Endodermal cell (in vitro differentiated cells): ENCODE measurements around the gene GALNT4. TPM values are rescaled to one million over a fixed set of nuclear protein-coding genes. Genes with fewer than 3 reads are reported as not detected.

Source experiments
- DNase-seq: peaks from one replicate; pipeline ENCODE4 v3.0.0-alpha.2; 2017
- H3K27ac ChIP-seq: 2 replicates; pipeline ENCODE4 v1.5.1; 2013; ENCODE audit warnings: mild to moderate bottlenecking, low read depth, low read length, moderate library complexity
- H3K27me3 ChIP-seq: 2 replicates; pipeline ENCODE4 v1.6.1; 2013; ENCODE audit warnings: mild to moderate bottlenecking, low read length, moderate library complexity; ENCODE audit not compliant: insufficient read depth, control insufficient read depth, poor library complexity, severe bottlenecking
- H3K36me3 ChIP-seq: 2 replicates; pipeline ENCODE4 v1.7.0; 2013; ENCODE audit warnings: mild to moderate bottlenecking, low read length, moderate library complexity; ENCODE audit not compliant: control insufficient read depth, insufficient read depth
- H3K4me1 ChIP-seq: one replicate; pipeline ENCODE4 v1.7.0; 2013; ENCODE audit warnings: low read length; ENCODE audit not compliant: control insufficient read depth, insufficient read depth
- H3K4me3 ChIP-seq: 2 replicates; pipeline ENCODE4 v1.5.1; 2013; ENCODE audit warnings: mild to moderate bottlenecking, low read length, moderate library complexity
- H3K9ac ChIP-seq: 2 replicates; pipeline ENCODE4 v1.6.1; 2013; ENCODE audit warnings: mild to moderate bottlenecking, low read length, moderate library complexity; ENCODE audit not compliant: poor library complexity, severe bottlenecking; ENCODE audit errors: extremely low read depth
- H3K9me3 ChIP-seq: 2 replicates; pipeline ENCODE4 v1.6.1; 2013; ENCODE audit warnings: mild to moderate bottlenecking, low read length, moderate library complexity; ENCODE audit not compliant: control insufficient read depth
- H3K27ac Mint-ChIP-seq: 2 replicates; pipeline ENCODE4 v1.8.0; 2020; ENCODE audit warnings: mixed read lengths
- H3K27me3 Mint-ChIP-seq: 2 replicates; pipeline ENCODE4 v1.8.0; 2021; ENCODE audit warnings: mild to moderate bottlenecking, mixed read lengths; ENCODE audit not compliant: insufficient read depth
- H3K36me3 Mint-ChIP-seq: 2 replicates; pipeline ENCODE4 v1.8.0; 2020; ENCODE audit warnings: low read depth, mixed read lengths
- H3K4me1 Mint-ChIP-seq: 2 replicates; pipeline ENCODE4 v1.8.0; 2020; ENCODE audit warnings: mixed read lengths
- H3K4me3 Mint-ChIP-seq: 2 replicates; pipeline ENCODE4 v1.8.0; 2020; ENCODE audit warnings: mild to moderate bottlenecking, moderate library complexity, mixed read lengths
- H3K9me3 Mint-ChIP-seq: 2 replicates; pipeline ENCODE4 v1.8.0; 2020; ENCODE audit warnings: mild to moderate bottlenecking, mixed read lengths
- WGBS, 2 experiments: methylation state at CpG; one replicate each; pipeline versions ENCODE4 v1.1.5 to v1.1.7; 2013; ENCODE audit warnings: missing lambda C conversion rate in 2 of 2, mixed read lengths in 1 of 2; ENCODE audit not compliant: insufficient coverage in 1 of 2, insufficient read length in 1 of 2; 5-methylcytosine and 5-hydroxymethylcytosine counted together
- total RNA-seq, 2 donors: library from RNA; stranded (reverse); fragmentation: NEBNext Ultra II Directional in 1 of 2; extraction: Animal tissue kit (Norgen Biotek cat#: 25700) in 1 of 2; gene quantifications; 2 replicates in 1 of 2; 3 replicates in 1 of 2; pipeline ENCODE4 v1.2.1, GENCODE V29; 2021
- TF ChIP-seq, protein P1 (sequence below): fragments of 200-600 bp; sonication (generic); conservative IDR thresholded peaks from 2 replicates; pipeline ENCODE4 v1.5.0; 2021; ENCODE audit warnings: antibody characterized with exemption, mild to moderate bottlenecking

Gene GALNT4
- total RNA-seq, 2 donors from 2014 or later: 7.2 to 9.0 TPM

GRCh38 chr12:89566615-89567014 lies 42.0 kb upstream of the GALNT4 start:
- no peak overlapping the region for H3K9ac ChIP-seq
- no peak overlapping the region for H3K4me3 ChIP-seq
- no peaks in the 10 kb centered on the region for H3K36me3 Mint-ChIP-seq
- H3K4me1 Mint-ChIP-seq: no peaks in the 10 kb centered on the region
- H3K27me3 Mint-ChIP-seq: no peaks in the 10 kb centered on the region
- no peaks in the 10 kb centered on the region for H3K9me3 ChIP-seq
- no peaks in the 10 kb centered on the region for H3K36me3 ChIP-seq
- H3K9me3 Mint-ChIP-seq: no peaks in the 10 kb centered on the region
- H3K4me3 Mint-ChIP-seq: no peak overlapping the region
- H3K27ac Mint-ChIP-seq: no peak overlapping the region
- H3K27me3 ChIP-seq: no peaks in the 10 kb centered on the region
- DNase-seq: no peak
- TF ChIP-seq, protein P1, sequence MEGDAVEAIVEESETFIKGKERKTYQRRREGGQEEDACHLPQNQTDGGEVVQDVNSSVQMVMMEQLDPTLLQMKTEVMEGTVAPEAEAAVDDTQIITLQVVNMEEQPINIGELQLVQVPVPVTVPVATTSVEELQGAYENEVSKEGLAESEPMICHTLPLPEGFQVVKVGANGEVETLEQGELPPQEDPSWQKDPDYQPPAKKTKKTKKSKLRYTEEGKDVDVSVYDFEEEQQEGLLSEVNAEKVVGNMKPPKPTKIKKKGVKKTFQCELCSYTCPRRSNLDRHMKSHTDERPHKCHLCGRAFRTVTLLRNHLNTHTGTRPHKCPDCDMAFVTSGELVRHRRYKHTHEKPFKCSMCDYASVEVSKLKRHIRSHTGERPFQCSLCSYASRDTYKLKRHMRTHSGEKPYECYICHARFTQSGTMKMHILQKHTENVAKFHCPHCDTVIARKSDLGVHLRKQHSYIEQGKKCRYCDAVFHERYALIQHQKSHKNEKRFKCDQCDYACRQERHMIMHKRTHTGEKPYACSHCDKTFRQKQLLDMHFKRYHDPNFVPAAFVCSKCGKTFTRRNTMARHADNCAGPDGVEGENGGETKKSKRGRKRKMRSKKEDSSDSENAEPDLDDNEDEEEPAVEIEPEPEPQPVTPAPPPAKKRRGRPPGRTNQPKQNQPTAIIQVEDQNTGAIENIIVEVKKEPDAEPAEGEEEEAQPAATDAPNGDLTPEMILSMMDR: no peak
- no peak overlapping the region for H3K27ac ChIP-seq
- H3K4me1 ChIP-seq: no peaks in the 10 kb centered on the region

- H3K27me3 Mint-ChIP-seq: no peaks in the 10 kb centered on the region
- Histone ChIP-seq H3K27ac (no peak overlapping the region), H3K27me3 (no peaks in the 10 kb centered on the region), H3K36me3 (no peaks in the 10 kb centered on the region), H3K9me3 (no peaks in the 10 kb centered on the region), H3K4me1 (no peaks in the 10 kb centered on the region), H3K4me3 (no peak overlapping the region), H3K9ac (no peak overlapping the region)
- no peak for DNase-seq
- no peak overlapping the region for H3K4me3 Mint-ChIP-seq
- TF ChIP-seq, protein P1: no peak
- no peak overlapping the region for H3K27ac Mint-ChIP-seq
- no peaks in the 10 kb centered on the region for H3K4me1 Mint-ChIP-seq
- no peaks in the 10 kb centered on the region for H3K36me3 Mint-ChIP-seq
- H3K9me3 Mint-ChIP-seq: no peaks in the 10 kb centered on the region
These were observed 40.4 kb upstream of the GALNT4 start for GRCh38 chr12:89565002-89565401.

DNA sequence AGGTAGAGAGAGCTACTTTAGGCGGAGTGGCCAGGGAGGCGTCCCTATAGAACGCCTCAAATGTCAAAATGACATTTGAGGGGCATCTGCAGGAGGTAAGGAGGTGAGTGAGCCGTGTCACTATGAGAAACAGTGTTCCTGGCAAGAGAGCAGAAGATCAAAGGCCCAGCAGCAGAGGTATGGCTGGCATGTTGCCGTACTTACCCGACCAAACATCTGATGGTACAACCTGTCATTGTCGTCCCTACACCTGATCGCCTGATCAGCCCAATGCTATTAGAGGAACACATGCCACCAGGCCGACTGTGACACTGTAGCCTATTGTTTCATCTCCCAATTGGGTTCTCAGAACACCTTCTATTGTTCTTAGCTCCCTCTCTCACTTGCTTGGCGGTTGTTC lies 35.2 kb upstream of the GALNT4 start:
- WGBS, 2 experiments: 91 to 96% methylated on average over 10 of the region's 10 CpGs
- no peaks in the 10 kb centered on the region for H3K9me3 Mint-ChIP-seq

More for the DNA sequence above, 35.2 kb upstream of the GALNT4 start:
- TF ChIP-seq, protein P1: no peak
- no peaks in the 10 kb centered on the region for H3K4me1 Mint-ChIP-seq
- Histone ChIP-seq H3K27ac (no peak overlapping the region), H3K4me3 (no peak overlapping the region), H3K36me3 (no peaks in the 10 kb centered on the region), H3K27me3 (no peaks in the 10 kb centered on the region), H3K9ac (no peak overlapping the region), H3K4me1 (no peaks in the 10 kb centered on the region), H3K9me3 (no peaks in the 10 kb centered on the region)
- H3K27ac Mint-ChIP-seq: no peak overlapping the region
- no peaks in the 10 kb centered on the region for H3K27me3 Mint-ChIP-seq
- DNase-seq: no peak
- H3K36me3 Mint-ChIP-seq: no peaks in the 10 kb centered on the region
- H3K4me3 Mint-ChIP-seq: no peak overlapping the region
